Endothelial cell (in vitro differentiated cells): ENCODE results near the gene SLC25A1. TPM values are rescaled to one million over a fixed set of nuclear protein-coding genes. Genes with fewer than 3 reads are reported as not detected.

Experiments
- DNase-seq: peaks from one replicate; pipeline ENCODE4 v3.0.0; 2021; ENCODE audit warnings: low spot score
- H3K27ac Mint-ChIP-seq: one replicate; pipeline ENCODE4 v1.8.0; 2021; ENCODE audit warnings: mixed read lengths, inconsistent platforms; ENCODE audit not compliant: unreplicated experiment
- H3K27me3 Mint-ChIP-seq: one replicate; pipeline ENCODE4 v1.8.0; 2021; ENCODE audit warnings: mild to moderate bottlenecking, moderate library complexity, mixed read lengths, inconsistent platforms; ENCODE audit not compliant: unreplicated experiment
- H3K36me3 Mint-ChIP-seq: one replicate; pipeline ENCODE4 v1.8.0; 2021; ENCODE audit warnings: mild to moderate bottlenecking, low read depth, mixed read lengths, inconsistent platforms; ENCODE audit not compliant: unreplicated experiment
- H3K4me1 Mint-ChIP-seq: one replicate; pipeline ENCODE4 v1.8.0; 2021; ENCODE audit warnings: mild to moderate bottlenecking, mixed read lengths, inconsistent platforms; ENCODE audit not compliant: unreplicated experiment
- H3K4me3 Mint-ChIP-seq: one replicate; pipeline ENCODE4 v1.8.0; 2021; ENCODE audit warnings: mild to moderate bottlenecking, mixed read lengths, inconsistent platforms; ENCODE audit not compliant: unreplicated experiment
- H3K9me3 Mint-ChIP-seq: one replicate; pipeline ENCODE4 v1.8.0; 2021; ENCODE audit warnings: mixed read lengths, inconsistent platforms; ENCODE audit not compliant: unreplicated experiment
- CTCF ChIP-seq: fragments of 200-600 bp; sonication (generic); IDR thresholded peaks from one replicate; pipeline ENCODE4 v1.5.0; 2021; ENCODE audit warnings: antibody characterized with exemption; ENCODE audit not compliant: unreplicated experiment
- total RNA-seq: library from RNA; stranded (reverse); fragmentation: NEBNext Ultra II Directional; extraction: Animal tissue kit (Norgen Biotek cat#: 25700); gene quantifications from one replicate; pipeline ENCODE4 v1.2.1, GENCODE V29; 2021; ENCODE audit not compliant: unreplicated experiment

SLC25A1 gene
- total RNA-seq, 1 donor from 2014 or later = 79.2 TPM

GRCh38 chr22:19142394-19142793 lies 36.1 kb downstream of the SLC25A1 start:
- peaks cover 5% of the 10 kb centered on the region for H3K4me1 Mint-ChIP-seq
- no peak for TF ChIP-seq CTCF
- H3K36me3 Mint-ChIP-seq = peaks cover 7% of the 10 kb centered on the region
- DNase-seq = no peak
- peaks cover 15% of the 10 kb centered on the region for H3K27me3 Mint-ChIP-seq
- no peak overlapping the region for H3K4me3 Mint-ChIP-seq
- no peaks in the 10 kb centered on the region for H3K9me3 Mint-ChIP-seq
- H3K27ac Mint-ChIP-seq = no peak overlapping the region

- H3K36me3 Mint-ChIP-seq = peaks cover 28% of the 10 kb centered on the region
- no peak for TF ChIP-seq CTCF
- no peak overlapping the region for H3K4me3 Mint-ChIP-seq
- no peak overlapping the region for H3K27ac Mint-ChIP-seq
- peaks cover 10% of the 10 kb centered on the region for H3K27me3 Mint-ChIP-seq
- peaks cover 5% of the 10 kb centered on the region for H3K4me1 Mint-ChIP-seq
- no peaks in the 10 kb centered on the region for H3K9me3 Mint-ChIP-seq
- no peak for DNase-seq
These were observed 38.6 kb downstream of the SLC25A1 start for GRCh38 chr22:19139974-19140373.

- Mint-ChIP-seq H3K9me3 (no peaks in the 10 kb centered on the region), H3K27ac (no peak overlapping the region), H3K27me3 (peaks cover 6% of the 10 kb centered on the region), H3K4me3 (no peak overlapping the region), H3K4me1 (peaks cover 2% of the 10 kb centered on the region), H3K36me3 (peaks cover 28% of the 10 kb centered on the region)
- no peak for DNase-seq
- no peak for TF ChIP-seq CTCF
These were observed 39.6 kb downstream of the SLC25A1 start for GRCh38 chr22:19139001-19139356.

DNA sequence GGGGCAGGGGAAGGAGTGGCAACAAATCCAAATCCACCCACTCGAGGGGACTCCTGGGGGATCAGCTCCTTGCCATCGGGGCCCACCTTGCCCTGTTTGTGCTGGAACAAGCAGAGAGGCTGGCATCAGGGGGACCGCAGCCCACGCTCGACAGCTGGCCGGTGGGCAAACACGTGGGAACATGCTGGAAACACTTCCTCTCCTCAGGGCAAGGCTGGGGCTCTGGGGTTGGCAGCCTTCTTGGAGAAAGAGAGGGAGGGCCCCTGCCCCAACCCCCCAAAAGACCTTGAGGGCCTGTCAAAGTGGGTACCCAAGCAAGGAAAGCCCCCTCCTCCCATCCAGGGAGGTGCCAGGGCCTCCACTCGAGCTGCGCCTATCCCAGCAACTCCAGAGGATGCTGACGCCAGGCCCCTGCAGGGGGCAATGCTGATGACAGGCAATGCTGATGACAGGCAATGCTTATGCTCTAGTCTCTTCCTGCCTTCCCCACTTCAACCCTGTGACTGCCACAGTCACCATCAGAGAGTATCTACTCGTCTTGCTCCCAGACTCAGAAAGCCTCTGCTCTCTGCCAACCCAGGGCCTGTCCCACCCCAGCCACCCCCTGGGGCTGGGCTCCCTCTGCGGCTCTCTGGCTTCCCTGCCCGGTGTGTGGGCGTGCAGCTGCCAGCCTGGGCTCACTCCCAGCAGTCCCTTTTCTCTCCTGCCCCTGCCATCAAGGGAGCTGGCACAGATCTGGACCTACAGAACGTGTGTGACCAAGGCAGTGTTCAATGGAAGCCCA lies 40.1 kb downstream of the SLC25A1 start:
- Mint-ChIP-seq H3K27ac (no peak overlapping the region), H3K4me3 (no peak overlapping the region), H3K9me3 (no peaks in the 10 kb centered on the region), H3K4me1 (no peaks in the 10 kb centered on the region), H3K36me3 (peaks cover 28% of the 10 kb centered on the region), H3K27me3 (peaks cover 6% of the 10 kb centered on the region)
- TF ChIP-seq CTCF = no peak
- DNase-seq = no peak

GRCh38 chr22:19137384-19138216 lies 40.9 kb downstream of the SLC25A1 start:
- no peak for TF ChIP-seq CTCF
- Mint-ChIP-seq H3K9me3 (no peaks in the 10 kb centered on the region), H3K36me3 (peaks cover 28% of the 10 kb centered on the region)

More at GRCh38 chr22:19137384-19138216, 40.9 kb downstream of the SLC25A1 start:
- H3K27ac Mint-ChIP-seq = no peak overlapping the region
- DNase-seq = no peak
- H3K4me3 Mint-ChIP-seq = no peak overlapping the region
- H3K27me3 Mint-ChIP-seq = peaks cover 3% of the 10 kb centered on the region
- H3K4me1 Mint-ChIP-seq = no peaks in the 10 kb centered on the region
